Body of pancreas (tissue), 4 donors: ENCODE measurements around the gene AFF3. TPM values are rescaled to one million over a fixed set of nuclear protein-coding genes. Genes with fewer than 3 reads are reported as not detected.

Experiments used
- ATAC-seq: fragments of 150-250 bp; one replicate; pipeline ENCODE4 v1.9.1; 2016
- DNase-seq, 4 donors: peaks; one replicate each; pipeline ENCODE4 v3.0.0-alpha.2; 2019
- H3K27ac ChIP-seq, 4 donors: fragments of 200-600 bp; sonication (generic); 1 replicate in 3 of 4; 2 replicates in 1 of 4; pipeline versions ENCODE4 v1.5.1 to v1.6.1; 2016 to 2019; ENCODE audit warnings: mild to moderate bottlenecking in 1 of 4, mixed read lengths in 1 of 4, moderate library complexity in 1 of 4
- H3K27me3 ChIP-seq, 2 donors: fragments of 200-600 bp; sonication (generic); one replicate each; pipeline ENCODE4 v1.6.0; 2016; ENCODE audit warnings: mild to moderate bottlenecking in 1 of 2
- H3K36me3 ChIP-seq, 2 donors: fragments of 200-600 bp; sonication (generic); replicated peaks in 1 of 2; 2 replicates each; pipeline ENCODE4 v1.5.1; 2016; ENCODE audit warnings: low read depth in 2 of 2; ENCODE audit not compliant: insufficient read depth in 1 of 2
- H3K4me1 ChIP-seq: fragments of 200-600 bp; sonication (generic); one replicate; pipeline ENCODE4 v1.6.0; 2016
- H3K4me3 ChIP-seq, 2 donors: fragments of 200-600 bp; sonication (generic); 1 replicate in 1 of 2; 2 replicates in 1 of 2; pipeline ENCODE4 v1.5.1; 2016 to 2019
- H3K9me3 ChIP-seq, 3 donors: fragments of 200-600 bp; sonication (generic); 1 replicate in 2 of 3; 2 replicates in 1 of 3; pipeline ENCODE4 v1.5.1; 2016
- CTCF ChIP-seq, 7 experiments: fragments of 450-650 bp in 4 of 7; fragments of 200-600 bp in 3 of 7; sonication (generic) in 3 of 7; IDR thresholded peaks; one replicate each; pipeline ENCODE4 v1.5.1; 2016 to 2019; ENCODE audit warnings: antibody characterized with exemption in 7 of 7
- POLR2A ChIP-seq, 3 donors: fragments of 450-650 bp; IDR thresholded peaks; one replicate each; pipeline ENCODE4 v1.6.1; 2016; ENCODE audit warnings: antibody characterized with exemption in 3 of 3, mild to moderate bottlenecking in 2 of 3
- WGBS, 2 donors: methylation state at CpG; one replicate each; pipeline ENCODE4 v1.1.5; 2017; 5-methylcytosine and 5-hydroxymethylcytosine counted together
- intact Hi-C: fragments of 100-400 bp; cut with DNase I; formaldehyde crosslinking; loops from one replicate; pipeline ENCODE4 v1.15.1; 2023
- total RNA-seq, 2 donors: library from RNA; depleted of rRNA; stranded (reverse); fragments of >200 nt; gene quantifications; one replicate each; pipeline ENCODE4 v1.1.0, GENCODE V29; 2016

AFF3 gene
- total RNA-seq, 2 donors from 2014 or later, result 0.52 to 0.99 TPM

- Histone ChIP-seq H3K9me3 (peaks cover 0 to 6% (median 0%) of the 10 kb centered on the region in 3 donors), H3K27me3 (no peaks in the 10 kb centered on the region), H3K27ac (no peak overlapping the region), H3K4me3 (no peak overlapping the region), H3K36me3 (no peaks in the 10 kb centered on the region), H3K4me1 (no peaks in the 10 kb centered on the region)
- ATAC-seq, result no peak
- TF ChIP-seq CTCF (IDR thresholded peaks at IDR 0.05) (no peak), POLR2A (IDR thresholded peaks at IDR 0.05) (no peak)
- DNase-seq, result no peak
- WGBS, 2 donors, result 18 to 38% methylated on average over 1 of the region's 1 CpG
- intact Hi-C loops, result no loop called here
Observed at GRCh38 chr2:99803846-99804245, 338.5 kb downstream of the AFF3 start.

- Histone ChIP-seq H3K4me3 (no peak overlapping the region), H3K9me3 (peaks cover 0 to 6% (median 0%) of the 10 kb centered on the region in 3 donors), H3K27ac (no peak overlapping the region), H3K36me3 (no peaks in the 10 kb centered on the region), H3K27me3 (no peaks in the 10 kb centered on the region), H3K4me1 (no peaks in the 10 kb centered on the region)
- intact Hi-C loops, result no loop called here
- no peak for TF ChIP-seq POLR2A (IDR thresholded peaks at IDR 0.05)
- no peak for TF ChIP-seq CTCF (IDR thresholded peaks at IDR 0.05)
- no peak for DNase-seq
- ATAC-seq, result no peak
- 62 to 73% methylated on average over 1 of the region's 1 CpG for WGBS, 2 donors
Observed at GRCh38 chr2:99802734-99803133, 339.7 kb downstream of the AFF3 start.

GRCh38 chr2:99801327-99801901, 341.0 kb downstream of the AFF3 start:
- Histone ChIP-seq H3K4me1 (no peaks in the 10 kb centered on the region), H3K9me3 (peaks cover 0 to 6% (median 0%) of the 10 kb centered on the region in 3 donors), H3K27me3 (no peaks in the 10 kb centered on the region), H3K36me3 (no peaks in the 10 kb centered on the region), H3K27ac (no peak overlapping the region), H3K4me3 (no peak overlapping the region)
- ATAC-seq (no peak), DNase-seq (no peak)
- intact Hi-C loops, result no loop called here
- WGBS, 2 donors, result 58 to 61% methylated on average over 4 of the region's 4 CpGs
- TF ChIP-seq POLR2A (IDR thresholded peaks at IDR 0.05), result no peak

- ATAC-seq, result no peak
- no peaks in the 10 kb centered on the region for H3K9me3 ChIP-seq
- no peak overlapping the region for H3K4me3 ChIP-seq
- intact Hi-C loops, result no loop called here
- no peaks in the 10 kb centered on the region for H3K27me3 ChIP-seq
- 88 to 93% methylated on average over 1 of the region's 1 CpG for WGBS, 2 donors
- H3K36me3 ChIP-seq, result no peaks in the 10 kb centered on the region
- no peak for TF ChIP-seq POLR2A (IDR thresholded peaks at IDR 0.05)
- TF ChIP-seq CTCF (IDR thresholded peaks at IDR 0.05), result no peak
- no peak for DNase-seq
- H3K27ac ChIP-seq, result no peak overlapping the region
- no peaks in the 10 kb centered on the region for H3K4me1 ChIP-seq
Observed at GRCh38 chr2:99797475-99797874, 344.9 kb downstream of the AFF3 start.

GRCh38 chr2:99794414-99794813, 348.0 kb downstream of the AFF3 start:
- ATAC-seq (no peak), DNase-seq (no peak)
- H3K27me3 ChIP-seq, result no peaks in the 10 kb centered on the region
- intact Hi-C loops, result no loop called here
- H3K4me3 ChIP-seq, result no peak overlapping the region
- H3K9me3 ChIP-seq, result no peaks in the 10 kb centered on the region
- no peaks in the 10 kb centered on the region for H3K4me1 ChIP-seq
- TF ChIP-seq POLR2A (IDR thresholded peaks at IDR 0.05) (no peak), CTCF (IDR thresholded peaks at IDR 0.05) (no peak)
- H3K36me3 ChIP-seq, result no peaks in the 10 kb centered on the region
- no peak overlapping the region for H3K27ac ChIP-seq
